Endothelial cell of umbilical vein (primary cell): Measurements from ENCODE around the gene KIR2DL1. TPM values are rescaled to one million over a fixed set of nuclear protein-coding genes. Genes with fewer than 3 reads are reported as not detected.

ENCODE experiments used
- BruUV-seq: library from RNA; stranded (reverse); fragments of 400-500 nt; replicated peaks from 2 replicates; lab custom pipeline; 2021; lab: Mats Ljungman, UMichigan
- CTCF ChIA-PET: fragments of 300-600, 350-600 bp; sonication (Branson Sonifier 250); formaldehyde crosslinking; loops from one replicate; lab custom pipeline; 2021; ENCODE audit warnings: antibody characterized with exemption, inconsistent platforms; lab: Charles Lee
- POLR2A ChIA-PET: fragments of 300-600, 350-600 bp; sonication (Branson Sonifier 250); formaldehyde crosslinking; loops from one replicate; lab custom pipeline; 2021; ENCODE audit warnings: antibody characterized with exemption, inconsistent platforms; lab: Charles Lee
- DNase-seq: peaks from one replicate; pipeline ENCODE4 v3.0.0-alpha.2; 2011; ENCODE audit warnings: low read depth, low spot score
- FAIRE-seq: peaks from 2 replicates; lab custom pipeline; 2011; peaks lifted over from hg19 to GRCh38; lab: Jason Lieb, UNC
- H2AFZ ChIP-seq: 2 replicates; pipeline ENCODE4 v1.6.0; 2012; ENCODE audit warnings: low read depth, low read length, control low read depth, inconsistent platforms
- H3K27ac ChIP-seq: 2 replicates; pipeline ENCODE4 v1.5.1; 2011; ENCODE audit warnings: low read depth, mild to moderate bottlenecking, control low read depth, low read length, moderate library complexity; ENCODE audit not compliant: insufficient read depth
- H3K27me3 ChIP-seq, 2 experiments: 2 replicates each; pipeline versions ENCODE4 v1.6.0 to v1.6.1; 2011; ENCODE audit warnings: low read length in 2 of 2, mixed read lengths in 1 of 2; ENCODE audit not compliant: control insufficient read depth in 2 of 2, insufficient read depth in 2 of 2
- H3K36me3 ChIP-seq, 2 experiments: 2 replicates in 1 of 2; 3 replicates in 1 of 2; pipeline ENCODE4 v1.5.1; 2011; ENCODE audit warnings: low read length in 2 of 2, mild to moderate bottlenecking in 1 of 2, moderate library complexity in 1 of 2; ENCODE audit not compliant: control insufficient read depth in 2 of 2, insufficient read depth in 2 of 2; ENCODE audit errors: extremely low read depth in 1 of 2
- H3K4me1 ChIP-seq: 3 replicates; pipeline ENCODE4 v1.5.1; 2011; ENCODE audit warnings: mild to moderate bottlenecking, low read length; ENCODE audit not compliant: control insufficient read depth, insufficient read depth; ENCODE audit errors: extremely low read depth
- H3K4me2 ChIP-seq: 2 replicates; pipeline ENCODE4 v1.6.1; 2011; ENCODE audit warnings: low read length, control low read depth, mixed read lengths; ENCODE audit not compliant: insufficient read depth
- H3K4me3 ChIP-seq, 3 experiments: fragments of 200-600 bp in 1 of 3; sonication (generic), shearing (Covaris generic) in 1 of 3; replicated peaks in 1 of 3; 2 replicates each; pipeline ENCODE4 v1.5.1; 2011 to 2016; ENCODE audit warnings: control low read depth in 3 of 3, low read length in 3 of 3, mild to moderate bottlenecking in 2 of 3, inconsistent platforms in 1 of 3, low read depth in 1 of 3, moderate library complexity in 1 of 3; ENCODE audit not compliant: insufficient read depth in 1 of 3
- H3K79me2 ChIP-seq: 2 replicates; pipeline ENCODE4 v1.6.0; 2012; ENCODE audit warnings: low read length, inconsistent platforms; ENCODE audit not compliant: control insufficient read depth, insufficient read depth
- H3K9ac ChIP-seq: replicated peaks from 2 replicates; pipeline ENCODE3; 2011; ENCODE audit warnings: low read length, control low read depth; ENCODE audit not compliant: insufficient read depth; ENCODE audit errors: extremely low read depth
- H3K9me1 ChIP-seq: replicated peaks from 3 replicates; pipeline ENCODE4 v1.6.0; 2011; ENCODE audit warnings: mild to moderate bottlenecking, low read length; ENCODE audit not compliant: control insufficient read depth, insufficient read depth; ENCODE audit errors: extremely low read depth
- H3K9me3 ChIP-seq: replicated peaks from 2 replicates; pipeline ENCODE4 v1.5.1; 2012; ENCODE audit warnings: low read length, inconsistent platforms; ENCODE audit not compliant: control insufficient read depth, insufficient read depth
- H4K20me1 ChIP-seq: replicated peaks from 2 replicates; pipeline ENCODE3; 2011; ENCODE audit warnings: mild to moderate bottlenecking, low read length; ENCODE audit not compliant: control insufficient read depth, insufficient read depth; ENCODE audit errors: extremely low read depth
- CTCF ChIP-seq, 2 donors: IDR thresholded peaks; 1 replicate in 1 of 2; 2 replicates in 1 of 2; pipeline ENCODE4 v1.5.1; 2011; ENCODE audit warnings: low read length in 2 of 2, mild to moderate bottlenecking in 2 of 2, moderate library complexity in 2 of 2, control low read depth in 1 of 2, inconsistent platforms in 1 of 2, low read depth in 1 of 2; ENCODE audit not compliant: insufficient read depth in 1 of 2; ENCODE audit errors: extremely low read depth in 1 of 2
- EZH2 ChIP-seq: IDR thresholded peaks from 2 replicates; pipeline ENCODE4 v1.6.1; 2012; ENCODE audit warnings: borderline replicate concordance, low read depth, mild to moderate bottlenecking, moderate library complexity, low read length, inconsistent platforms; ENCODE audit not compliant: severe bottlenecking
- FOS ChIP-seq: IDR thresholded peaks from 2 replicates; pipeline ENCODE4 v1.6.1; 2011; ENCODE audit warnings: mild to moderate bottlenecking, low read length, moderate library complexity, borderline replicate concordance; ENCODE audit not compliant: insufficient read depth
- GATA2 ChIP-seq: IDR thresholded peaks from 2 replicates; pipeline ENCODE4 v1.7.0; 2011; ENCODE audit warnings: low read depth, mild to moderate bottlenecking, moderate library complexity, mixed read lengths, low read length; ENCODE audit not compliant: insufficient read length, insufficient read depth
- JUN ChIP-seq: IDR thresholded peaks from 2 replicates; pipeline ENCODE4 v1.6.1; 2011; ENCODE audit warnings: borderline replicate concordance, low read depth; ENCODE audit not compliant: insufficient read length, insufficient read depth
- MAX ChIP-seq: IDR thresholded peaks from 2 replicates; pipeline ENCODE4 v1.6.1; 2011; ENCODE audit not compliant: insufficient read depth, insufficient read length
- MYC ChIP-seq: IDR thresholded peaks from one replicate; pipeline ENCODE4 v1.6.1; 2011; ENCODE audit warnings: mild to moderate bottlenecking, low read depth, low read length
- POLR2A ChIP-seq: IDR thresholded peaks from 2 replicates; pipeline ENCODE4 v1.6.1; 2012; ENCODE audit warnings: low read depth, mild to moderate bottlenecking, control low read depth, low read length
- POLR2AphosphoS5 ChIP-seq: IDR thresholded peaks from 2 replicates; pipeline ENCODE4 v1.6.1; 2012; ENCODE audit warnings: low read depth, mild to moderate bottlenecking, control low read depth, low read length, moderate library complexity; ENCODE audit not compliant: insufficient read depth
- dilution Hi-C: fragments of 300-500 bp; cut with MboI; formaldehyde crosslinking; loops from one replicate; pipeline ENCODE4 v1.15.0; 2019; ENCODE audit warnings: low sequenced_read_pairs; ENCODE audit not compliant: extremely low pct_ligation_motif_present
- intact Hi-C: fragments of 100-400 bp; cut with micrococcal nuclease; formaldehyde crosslinking; loops from one replicate; pipeline ENCODE4 v1.10.0; 2022
- polyA plus RNA-seq, 4 experiments: library from polyadenylated mRNA; depleted of rRNA in 3 of 4; stranded (reverse) in 3 of 4; unstranded in 1 of 4; fragments of >200 nt; gene quantifications; 2 replicates each; pipeline versions ENCODE4 v1.2.1 to v1.2.3, GENCODE V29; 2011 to 2012; ENCODE audit warnings: missing spikeins in 1 of 4
- total RNA-seq: library from RNA; stranded (reverse); gene quantifications from 2 replicates; pipeline ENCODE4 v1.2.3, GENCODE V29; 2021

KIR2DL1 gene
- total and polyA plus RNA-seq, 2 donors (not counting 3 experiments of a cell fraction or from before 2014, with no cell fraction given), result not detected

- Histone ChIP-seq H3K27ac (no peak overlapping the region), H2AFZ (no peak overlapping the region), H3K79me2 (no peaks in the 10 kb centered on the region), H3K4me1 (no peaks in the 10 kb centered on the region), H3K36me3 (no peaks in the 10 kb centered on the region), H3K4me3 (no peak overlapping the region), H3K27me3 (no peaks in the 10 kb centered on the region), H3K4me2 (no peak overlapping the region), H3K9me1 (no peaks in the 10 kb centered on the region), H3K9me3 (no peaks in the 10 kb centered on the region), H3K9ac (no peak overlapping the region), H4K20me1 (no peaks in the 10 kb centered on the region)
- ChIA-PET CTCF (no interaction called here), POLR2A (no interaction called here)
- intact Hi-C loops, result no loop called here
- dilution Hi-C loops, result no loop called here
- FAIRE-seq, result no peak
- TF ChIP-seq FOS (no peak), CTCF (IDR thresholded peaks at IDR 0.05; ENCODE audit: extremely low read depth in 1 of 2, insufficient read depth in 1 of 2, low read depth in 1 of 2, low read length in 2 of 2) (no peak), EZH2 (no peak), GATA2 (no peak), POLR2A (no peak), MYC (no peak), MAX (no peak), POLR2AphosphoS5 (no peak), JUN (no peak)
- DNase-seq, result no peak
- no TSS peak for BruUV-seq
These were observed 30.9 kb upstream of the KIR2DL1 start for GRCh38 chr19:54738715-54739114.
